Tibial nerve (tissue), 3 donors: ENCODE measurements around the gene TMEM248.

ENCODE experiments used
- CTCF ChIP-seq, 5 experiments: fragments of 200-600 bp in 3 of 5; fragments of 450-650 bp in 2 of 5; sonication (generic) in 3 of 5; IDR thresholded peaks; one replicate each; pipeline ENCODE4 v1.5.1; 2016 to 2019; ENCODE audit warnings: antibody characterized with exemption in 5 of 5, mild to moderate bottlenecking in 3 of 5, moderate library complexity in 2 of 5
- POLR2A ChIP-seq, 2 donors: fragments of 450-650 bp; IDR thresholded peaks; one replicate each; pipeline ENCODE4 v1.6.1; 2017; ENCODE audit warnings: antibody characterized with exemption in 2 of 2, mild to moderate bottlenecking in 2 of 2, moderate library complexity in 2 of 2

GRCh38 chr7:66877577-66878300 lies 43.3 kb upstream of the TMEM248 start:
- TF ChIP-seq POLR2A (IDR thresholded peaks at IDR 0.05) (no peak), CTCF (IDR thresholded peaks at IDR 0.05) (no peak)
